ENCODE data around the gene RSRC1. TPM values are rescaled to one million over a fixed set of nuclear protein-coding genes. Genes with fewer than 3 reads are reported as not detected.

Gene RSRC1
- total RNA-seq, 3 donors from 2014 or later = 53.1 to 101 (median 59.3) TPM

DNA sequence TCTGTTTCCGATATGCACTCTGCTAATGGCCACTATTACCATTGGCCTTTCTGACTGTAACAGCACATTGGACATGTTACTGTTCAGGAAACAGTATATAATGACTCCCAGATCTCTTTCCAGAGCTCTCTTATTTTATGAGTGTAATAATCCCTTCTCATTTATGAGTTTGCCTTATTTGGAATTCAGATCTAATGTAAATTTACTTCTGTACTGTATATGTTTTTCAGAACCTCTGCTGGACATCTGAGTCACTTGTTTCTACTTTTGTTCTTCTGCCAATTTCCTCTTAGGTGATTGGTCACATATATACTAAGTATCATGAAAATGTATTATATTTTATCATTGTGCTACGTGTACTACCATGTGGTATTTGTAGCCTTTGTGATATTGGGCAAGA is 30.5 kb downstream of the RSRC1 start:
- Histone ChIP-seq H3K27me3 (no peaks in the 10 kb centered on the region), H3K4me1 (no peaks in the 10 kb centered on the region), H3K27ac (no peak overlapping the region), H3K36me3 (no peaks in the 10 kb centered on the region), H3K4me3 (no peak overlapping the region), H3K9me3 (no peaks in the 10 kb centered on the region)
- TF ChIP-seq POLR2AphosphoS5 (IDR thresholded peaks at IDR 0.05) = no peak
- TF ChIP-seq, protein P1, sequence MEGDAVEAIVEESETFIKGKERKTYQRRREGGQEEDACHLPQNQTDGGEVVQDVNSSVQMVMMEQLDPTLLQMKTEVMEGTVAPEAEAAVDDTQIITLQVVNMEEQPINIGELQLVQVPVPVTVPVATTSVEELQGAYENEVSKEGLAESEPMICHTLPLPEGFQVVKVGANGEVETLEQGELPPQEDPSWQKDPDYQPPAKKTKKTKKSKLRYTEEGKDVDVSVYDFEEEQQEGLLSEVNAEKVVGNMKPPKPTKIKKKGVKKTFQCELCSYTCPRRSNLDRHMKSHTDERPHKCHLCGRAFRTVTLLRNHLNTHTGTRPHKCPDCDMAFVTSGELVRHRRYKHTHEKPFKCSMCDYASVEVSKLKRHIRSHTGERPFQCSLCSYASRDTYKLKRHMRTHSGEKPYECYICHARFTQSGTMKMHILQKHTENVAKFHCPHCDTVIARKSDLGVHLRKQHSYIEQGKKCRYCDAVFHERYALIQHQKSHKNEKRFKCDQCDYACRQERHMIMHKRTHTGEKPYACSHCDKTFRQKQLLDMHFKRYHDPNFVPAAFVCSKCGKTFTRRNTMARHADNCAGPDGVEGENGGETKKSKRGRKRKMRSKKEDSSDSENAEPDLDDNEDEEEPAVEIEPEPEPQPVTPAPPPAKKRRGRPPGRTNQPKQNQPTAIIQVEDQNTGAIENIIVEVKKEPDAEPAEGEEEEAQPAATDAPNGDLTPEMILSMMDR (IDR thresholded peaks at IDR 0.05) = no peak
- TF ChIP-seq POLR2A (IDR thresholded peaks at IDR 0.05) = no peak
- intact Hi-C loops (cut with DNase I; ENCODE audit: low total_unique reads) = no loop called here
- no peak for DNase-seq (ENCODE audit: low spot score in 2 of 2)

DNA sequence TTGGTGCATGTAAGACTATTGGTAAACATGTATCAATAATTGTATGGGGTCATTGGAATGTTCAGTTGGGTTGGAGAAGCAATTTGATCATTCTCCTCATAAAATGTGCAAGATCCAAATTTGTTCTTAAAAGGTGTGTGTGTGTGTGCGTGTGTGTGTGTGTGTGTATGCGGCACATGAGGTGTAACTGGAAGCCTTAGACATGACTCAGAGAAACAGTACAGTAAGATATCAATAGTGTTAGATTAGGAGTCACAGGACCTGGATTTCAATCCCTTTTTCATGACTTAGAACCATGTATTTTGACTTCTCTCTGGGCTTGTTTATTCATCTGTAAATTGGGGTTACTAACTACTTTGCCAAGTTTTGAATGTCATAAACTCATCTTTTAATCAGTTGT is 38.3 kb downstream of the RSRC1 start:
- DNase-seq (ENCODE audit: low spot score in 2 of 2) = no peak
- no peak overlapping the region for H3K4me3 ChIP-seq
- H3K4me1 ChIP-seq = no peaks in the 10 kb centered on the region
- H3K36me3 ChIP-seq = no peaks in the 10 kb centered on the region
- no peak overlapping the region for H3K27ac ChIP-seq
- no peaks in the 10 kb centered on the region for H3K27me3 ChIP-seq
- intact Hi-C loops (cut with DNase I; ENCODE audit: low total_unique reads) = no loop called here
- no peaks in the 10 kb centered on the region for H3K9me3 ChIP-seq
- TF ChIP-seq, protein P1 (IDR thresholded peaks at IDR 0.05) = no peak
- TF ChIP-seq POLR2A (IDR thresholded peaks at IDR 0.05) = no peak
- TF ChIP-seq POLR2AphosphoS5 (IDR thresholded peaks at IDR 0.05) = no peak

DNA sequence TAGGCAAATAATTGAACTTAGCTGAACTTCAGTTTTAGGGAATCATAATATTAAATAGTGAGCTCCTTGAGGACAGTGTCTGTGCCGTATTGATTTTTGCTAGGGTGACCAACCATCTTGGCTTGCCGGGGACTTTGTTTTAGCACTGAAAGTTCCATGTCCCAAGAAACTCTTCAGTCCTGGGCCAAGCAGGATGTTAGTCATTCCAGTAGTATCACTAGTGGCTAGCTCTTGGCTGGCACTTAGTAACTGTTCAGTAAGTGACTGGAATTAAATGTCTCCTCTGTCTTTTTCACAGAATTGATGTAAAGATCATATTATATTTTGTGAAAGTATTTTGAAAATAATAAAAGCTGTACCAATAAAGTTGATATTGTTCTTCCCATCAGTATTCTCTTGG is 42.3 kb downstream of the RSRC1 start:
- Histone ChIP-seq H3K27ac (no peak overlapping the region), H3K4me1 (no peaks in the 10 kb centered on the region), H3K9me3 (no peaks in the 10 kb centered on the region), H3K4me3 (no peak overlapping the region), H3K36me3 (no peaks in the 10 kb centered on the region), H3K27me3 (no peaks in the 10 kb centered on the region)
- TF ChIP-seq, protein P1 (IDR thresholded peaks at IDR 0.05) = no peak
- intact Hi-C loops (cut with DNase I; ENCODE audit: low total_unique reads) = no loop called here
- no peak for DNase-seq (ENCODE audit: low spot score in 2 of 2)

DNA sequence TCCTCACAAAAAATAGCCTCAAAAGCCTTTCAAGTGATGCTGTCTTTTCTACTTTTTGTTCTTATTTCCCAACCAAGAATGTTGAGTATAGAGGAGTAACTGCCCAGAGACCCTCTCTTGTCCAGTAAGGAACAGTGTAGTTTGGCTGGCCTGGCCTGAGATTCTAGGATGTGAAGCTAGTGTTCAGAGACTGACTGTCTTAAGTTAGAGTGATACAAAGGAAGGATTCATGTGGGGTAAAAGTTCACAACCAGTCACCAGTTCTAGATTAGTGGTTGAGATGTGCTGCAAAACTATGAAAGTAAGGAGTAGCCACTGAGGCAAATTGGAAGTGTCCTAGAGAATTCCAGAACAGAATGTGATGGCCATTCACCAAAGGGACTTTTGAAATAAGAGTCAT is 49.1 kb downstream of the RSRC1 start:
- no peaks in the 10 kb centered on the region for H3K27me3 ChIP-seq
- no peak overlapping the region for H3K27ac ChIP-seq
- H3K4me1 ChIP-seq = no peaks in the 10 kb centered on the region
- no peaks in the 10 kb centered on the region for H3K9me3 ChIP-seq
- no peak overlapping the region for H3K4me3 ChIP-seq
- TF ChIP-seq, protein P1 (IDR thresholded peaks at IDR 0.05) = no peak
- no peak for TF ChIP-seq POLR2AphosphoS5 (IDR thresholded peaks at IDR 0.05)
- TF ChIP-seq POLR2A (IDR thresholded peaks at IDR 0.05) = no peak
- intact Hi-C loops (cut with DNase I; ENCODE audit: low total_unique reads) = no loop called here
- DNase-seq (ENCODE audit: low spot score in 2 of 2) = no peak
- H3K36me3 ChIP-seq = no peaks in the 10 kb centered on the region

DNA sequence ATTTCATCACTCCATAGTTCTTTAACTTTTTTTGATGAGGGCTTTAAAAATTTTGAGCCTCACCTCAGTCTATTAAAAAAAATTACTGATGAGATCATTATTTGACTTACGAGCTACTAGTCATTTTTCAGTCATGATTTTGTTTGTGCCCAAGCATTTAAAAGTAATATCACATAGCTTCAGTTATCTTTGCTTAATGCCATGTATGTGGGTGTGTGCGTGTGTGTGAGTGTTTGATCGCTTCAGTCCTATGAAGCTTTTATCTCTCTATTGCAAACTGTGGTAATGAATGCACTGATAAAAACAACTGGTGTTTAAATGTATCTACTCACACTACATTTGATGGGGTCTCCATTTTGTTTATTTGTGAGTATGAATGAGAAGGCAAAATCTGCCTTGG is 49.8 kb downstream of the RSRC1 start:
- Histone ChIP-seq H3K27me3 (no peaks in the 10 kb centered on the region), H3K9me3 (no peaks in the 10 kb centered on the region), H3K4me3 (no peak overlapping the region), H3K36me3 (no peaks in the 10 kb centered on the region), H3K4me1 (no peaks in the 10 kb centered on the region), H3K27ac (no peak overlapping the region)
- TF ChIP-seq POLR2A (IDR thresholded peaks at IDR 0.05) (no peak), POLR2AphosphoS5 (IDR thresholded peaks at IDR 0.05) (no peak)
- TF ChIP-seq, protein P1 (IDR thresholded peaks at IDR 0.05) = no peak
- intact Hi-C loops (cut with DNase I; ENCODE audit: low total_unique reads) = no loop called here
- no peak for DNase-seq (ENCODE audit: low spot score in 2 of 2)
